Central memory CD8-positive, alpha-beta T cell (primary cell): Measurements from ENCODE around the gene PDE3B.
A peak's percentile ranks its signal among the peaks of the same experiment; 100 is the strongest.
"Not testable (repeated sequence)": the region's sequence is repeated elsewhere in the genome, so short reads cannot be mapped to it uniquely, and the experiment has no call there.

Experiments used
- ATAC-seq: fragments of 150-1000 bp; cut with Tn5 transposase; replicated peaks from 2 replicates; pipeline ENCODE4 v1.10.0; 2022; ENCODE audit warnings: mild to moderate bottlenecking, moderate FRiP score, moderate number of reproducible peaks; ENCODE audit not compliant: poor library complexity, severe bottlenecking; ENCODE audit errors: extremely low read depth
- DNase-seq, 2 donors: peaks; one replicate each; pipeline ENCODE4 v3.0.0; 2021; ENCODE audit warnings: low spot score in 2 of 2
- H3K27ac Mint-ChIP-seq: one replicate; pipeline ENCODE4 v1.8.0; 2022; ENCODE audit warnings: low read depth, mild to moderate bottlenecking, moderate library complexity, mixed read lengths
- H3K27me3 Mint-ChIP-seq: one replicate; pipeline ENCODE4 v1.8.0; 2022; ENCODE audit warnings: mixed read lengths
- H3K36me3 Mint-ChIP-seq: one replicate; pipeline ENCODE4 v1.8.0; 2022; ENCODE audit warnings: mild to moderate bottlenecking, moderate library complexity, mixed read lengths; ENCODE audit not compliant: insufficient read depth
- H3K4me1 Mint-ChIP-seq: one replicate; pipeline ENCODE4 v1.8.0; 2022; ENCODE audit warnings: mixed read lengths
- H3K4me3 Mint-ChIP-seq: one replicate; pipeline ENCODE4 v1.8.0; 2022; ENCODE audit warnings: mild to moderate bottlenecking, moderate library complexity, mixed read lengths
- H3K9me3 Mint-ChIP-seq: one replicate; pipeline ENCODE4 v1.8.0; 2022; ENCODE audit warnings: mixed read lengths

Gene PDE3B

DNA sequence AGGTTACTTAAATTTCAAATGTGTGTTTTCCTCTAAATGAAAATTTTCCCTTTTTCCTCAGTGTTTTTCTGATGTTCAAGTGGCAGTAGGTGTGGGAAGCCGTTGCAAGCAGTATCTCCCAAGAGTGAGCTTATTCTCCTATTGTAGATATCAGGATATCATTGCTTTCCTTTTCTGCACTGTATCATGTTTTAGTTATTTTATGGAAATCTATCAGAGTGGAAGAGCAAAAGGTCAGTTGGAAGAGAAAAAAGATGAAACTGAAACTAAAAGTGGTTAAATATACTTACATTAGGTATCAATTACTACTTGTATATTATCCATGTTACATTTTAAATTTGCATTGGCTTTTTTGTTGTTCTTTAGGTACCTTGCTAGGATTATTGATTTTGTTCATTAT, 57.0 kb downstream of the PDE3B start:
- Mint-ChIP-seq H3K36me3 (peaks cover 6% of the 10 kb centered on the region), H3K9me3 (peaks cover 11% of the 10 kb centered on the region), H3K4me1 (peaks cover 58% of the 10 kb centered on the region), H3K27me3 (no peaks in the 10 kb centered on the region), H3K27ac (no peak overlapping the region), H3K4me3 (peak overlapping the region; percentile 8)
- ATAC-seq (no peak), DNase-seq (no peak)

- peaks cover 4% of the 10 kb centered on the region for H3K36me3 Mint-ChIP-seq
- H3K27ac Mint-ChIP-seq: no peak overlapping the region
- H3K27me3 Mint-ChIP-seq: no peaks in the 10 kb centered on the region
- H3K4me3 Mint-ChIP-seq: no peak overlapping the region
- no peak for DNase-seq
- H3K9me3 Mint-ChIP-seq: peaks cover 12% of the 10 kb centered on the region
- peaks cover 48% of the 10 kb centered on the region for H3K4me1 Mint-ChIP-seq
- ATAC-seq: no peak
These were observed 59.2 kb downstream of the PDE3B start for GRCh38 chr11:14702760-14703159.

DNA sequence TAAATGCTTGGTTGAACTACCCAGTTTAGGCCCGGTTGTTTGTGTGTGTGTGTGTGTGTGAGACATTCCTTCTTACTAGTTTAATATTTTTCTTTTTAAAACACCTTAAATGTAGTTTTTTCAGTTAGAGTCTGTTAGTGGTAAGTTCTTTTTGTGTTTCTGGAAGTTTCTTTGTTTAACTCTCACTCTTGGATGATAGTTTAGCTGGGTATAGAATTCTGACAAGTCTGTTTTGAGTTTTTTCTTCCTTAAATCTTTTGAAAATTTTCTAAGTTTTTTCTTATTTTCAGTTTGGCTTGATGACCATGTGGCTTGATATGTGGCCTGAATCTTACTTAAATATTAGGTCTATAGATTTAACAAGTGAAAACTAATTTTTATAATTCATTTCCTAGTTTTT, 60.1 kb downstream of the PDE3B start:
- Mint-ChIP-seq H3K27ac (no peak overlapping the region), H3K27me3 (no peaks in the 10 kb centered on the region), H3K4me1 (peaks cover 52% of the 10 kb centered on the region), H3K4me3 (no peak overlapping the region), H3K9me3 (peaks cover 19% of the 10 kb centered on the region), H3K36me3 (peaks cover 4% of the 10 kb centered on the region)
- no peak for DNase-seq
- no peak for ATAC-seq

GRCh38 chr11:14705067-14705466, 61.5 kb downstream of the PDE3B start:
- DNase-seq: no peak
- peaks cover 4% of the 10 kb centered on the region for H3K36me3 Mint-ChIP-seq
- peaks cover 19% of the 10 kb centered on the region for H3K9me3 Mint-ChIP-seq
- peaks cover 54% of the 10 kb centered on the region for H3K4me1 Mint-ChIP-seq
- H3K27me3 Mint-ChIP-seq: no peaks in the 10 kb centered on the region
- no peak overlapping the region for H3K4me3 Mint-ChIP-seq
- no peak overlapping the region for H3K27ac Mint-ChIP-seq
- ATAC-seq: no peak

- H3K4me1 Mint-ChIP-seq: peaks cover 31% of the 10 kb centered on the region
- peaks cover 17% of the 10 kb centered on the region for H3K36me3 Mint-ChIP-seq
- H3K4me3 Mint-ChIP-seq: peak overlapping the region; percentile 39
- DNase-seq: peak in 1 of 2 donors; percentile 35
- H3K27me3 Mint-ChIP-seq: no peaks in the 10 kb centered on the region
- peak overlapping the region; percentile 60 for H3K27ac Mint-ChIP-seq
- no peaks in the 10 kb centered on the region for H3K9me3 Mint-ChIP-seq
- peak; percentile 87 for ATAC-seq
These were observed 70.1 kb downstream of the PDE3B start for GRCh38 chr11:14713496-14714244.

DNA sequence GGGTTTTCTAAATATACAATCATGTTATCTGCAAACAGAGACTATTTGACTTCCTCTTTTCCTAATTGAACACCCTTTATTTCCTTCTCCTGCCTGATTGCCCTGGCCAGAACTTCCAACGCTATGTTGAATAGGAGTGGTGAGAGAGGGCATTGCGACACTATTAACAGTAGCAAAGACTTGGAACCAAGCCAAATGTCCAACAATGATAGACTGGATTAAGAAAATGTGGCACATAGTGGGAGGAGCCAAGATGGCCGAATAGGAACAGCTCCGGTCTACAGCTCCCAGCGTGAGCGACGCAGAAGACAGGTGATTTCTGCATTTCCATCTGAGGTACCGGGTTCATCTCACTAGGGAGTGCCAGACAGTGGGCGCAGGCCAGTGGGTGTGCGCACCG, 72.1 kb downstream of the PDE3B start:
- not testable (repeated sequence) for ATAC-seq, H3K4me3 Mint-ChIP-seq

GRCh38 chr11:14722496-14722895, 78.9 kb downstream of the PDE3B start:
- no peaks in the 10 kb centered on the region for H3K27me3 Mint-ChIP-seq
- no peak for ATAC-seq
- H3K27ac Mint-ChIP-seq: peak overlapping the region; percentile 29
- peaks cover 32% of the 10 kb centered on the region for H3K4me1 Mint-ChIP-seq
- H3K4me3 Mint-ChIP-seq: no peak overlapping the region
- H3K36me3 Mint-ChIP-seq: no peaks in the 10 kb centered on the region
- DNase-seq: no peak
- no peaks in the 10 kb centered on the region for H3K9me3 Mint-ChIP-seq

More for the DNA sequence above, 72.1 kb downstream of the PDE3B start:
- Mint-ChIP-seq H3K4me1 (peaks cover 19% of the 10 kb centered on the region), H3K36me3 (peaks cover 11% of the 10 kb centered on the region)
- H3K27ac Mint-ChIP-seq, H3K27me3 Mint-ChIP-seq, H3K9me3 Mint-ChIP-seq, DNase-seq: not testable (repeated sequence)

DNA sequence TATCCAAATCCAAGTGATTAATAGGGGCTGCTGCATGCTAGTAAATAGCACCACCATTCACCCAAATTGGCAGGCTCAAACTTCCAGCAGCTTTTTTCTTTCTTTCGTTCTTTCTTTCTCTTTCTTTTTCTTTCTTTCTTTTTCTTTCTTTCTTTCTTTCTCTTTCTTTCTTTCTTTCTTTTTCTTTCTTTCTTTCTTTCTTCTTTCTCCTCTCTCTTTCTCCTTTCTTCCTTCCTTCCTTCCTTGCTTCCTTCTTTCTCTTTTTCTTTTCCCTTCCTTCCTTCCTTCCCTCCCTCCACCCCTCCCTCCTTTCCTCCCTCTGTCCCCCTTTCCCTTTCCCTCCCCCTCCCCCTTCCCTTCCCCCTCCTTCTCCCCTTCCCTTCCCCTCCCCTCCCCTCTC, 81.5 kb downstream of the PDE3B start:
- Mint-ChIP-seq H3K4me1 (peaks cover 48% of the 10 kb centered on the region), H3K36me3 (peaks cover 5% of the 10 kb centered on the region), H3K27me3 (no peaks in the 10 kb centered on the region), H3K4me3 (no peak overlapping the region), H3K9me3 (no peaks in the 10 kb centered on the region), H3K27ac (no peak overlapping the region)
- DNase-seq (no peak), ATAC-seq (no peak)

- ATAC-seq: no peak
- peak overlapping the region; percentile 67 for H3K27ac Mint-ChIP-seq
These were observed 83.6 kb downstream of the PDE3B start for GRCh38 chr11:14727215-14727614.

GRCh38 chr11:14727746-14728145, 84.1 kb downstream of the PDE3B start:
- Mint-ChIP-seq H3K4me3 (no peak overlapping the region), H3K27me3 (no peaks in the 10 kb centered on the region), H3K9me3 (no peaks in the 10 kb centered on the region), H3K36me3 (peaks cover 5% of the 10 kb centered on the region), H3K27ac (peak overlapping the region; percentile 67), H3K4me1 (peaks cover 56% of the 10 kb centered on the region)
- ATAC-seq (no peak), DNase-seq (no peak)

More at GRCh38 chr11:14727215-14727614, 83.6 kb downstream of the PDE3B start:
- Mint-ChIP-seq H3K27me3 (no peaks in the 10 kb centered on the region), H3K9me3 (no peaks in the 10 kb centered on the region), H3K4me3 (no peak overlapping the region), H3K36me3 (peaks cover 5% of the 10 kb centered on the region), H3K4me1 (peaks cover 56% of the 10 kb centered on the region)
- no peak for DNase-seq

- H3K27me3 Mint-ChIP-seq, H3K36me3 Mint-ChIP-seq, ATAC-seq, DNase-seq, H3K9me3 Mint-ChIP-seq, H3K4me3 Mint-ChIP-seq, H3K27ac Mint-ChIP-seq: not testable (repeated sequence)
- H3K4me1 Mint-ChIP-seq: peaks cover 58% of the 10 kb centered on the region
These were observed 96.9 kb downstream of the PDE3B start for GRCh38 chr11:14740539-14740938.

DNA sequence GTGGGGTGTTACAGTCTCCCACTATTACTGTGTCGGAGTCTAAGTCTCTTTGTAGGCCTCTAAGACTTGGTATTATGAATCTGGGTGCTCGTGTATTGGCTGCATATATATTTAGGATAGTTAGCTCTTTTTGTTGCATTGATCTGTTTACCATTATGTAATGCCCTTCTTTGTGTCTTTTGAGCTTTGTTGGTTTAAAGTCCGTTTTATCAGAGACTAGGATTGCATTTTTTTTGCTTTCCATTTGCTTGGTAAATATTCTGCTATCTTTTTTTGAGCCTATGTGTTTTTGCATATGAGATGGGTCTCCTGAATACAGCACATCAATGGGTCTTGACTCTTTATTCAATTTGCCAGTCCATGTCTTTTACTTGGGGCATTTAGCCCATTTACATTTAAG, 97.6 kb downstream of the PDE3B start:
- no peaks in the 10 kb centered on the region for H3K9me3 Mint-ChIP-seq
- no peaks in the 10 kb centered on the region for H3K27me3 Mint-ChIP-seq
- no peak overlapping the region for H3K4me3 Mint-ChIP-seq
- no peak for DNase-seq
- H3K27ac Mint-ChIP-seq: peak overlapping the region; percentile 4
- peaks cover 51% of the 10 kb centered on the region for H3K4me1 Mint-ChIP-seq
- peaks cover 5% of the 10 kb centered on the region for H3K36me3 Mint-ChIP-seq
- ATAC-seq: no peak

GRCh38 chr11:14742849-14743559, 99.4 kb downstream of the PDE3B start:
- DNase-seq: no peak
- no peak overlapping the region for H3K4me3 Mint-ChIP-seq
- peaks cover 56% of the 10 kb centered on the region for H3K4me1 Mint-ChIP-seq
- no peaks in the 10 kb centered on the region for H3K9me3 Mint-ChIP-seq
- ATAC-seq: no peak
- no peak overlapping the region for H3K27ac Mint-ChIP-seq
- H3K27me3 Mint-ChIP-seq: no peaks in the 10 kb centered on the region
- peaks cover 5% of the 10 kb centered on the region for H3K36me3 Mint-ChIP-seq
